Activated CD4-positive, CD25-positive, alpha-beta regulatory T cell treated with anti-CD3 and anti-CD28 coated beads, Interleukin-2, amount 50 U/mL, for 24 hours (primary cell): ENCODE measurements around the gene SMPD1.

Experiments
- ATAC-seq, 2 donors: fragments of 150-1000 bp; cut with Tn5 transposase; one replicate each; pipeline ENCODE4 v1.10.0; 2021; ENCODE audit warnings: mild to moderate bottlenecking in 1 of 2, moderate library complexity in 1 of 2

SMPD1 gene

GRCh38 chr11:6415797-6416196, 25.5 kb downstream of the SMPD1 start:
- ATAC-seq = no peak

- no peak for ATAC-seq
Measured at GRCh38 chr11:6417907-6418556, 27.8 kb downstream of the SMPD1 start.

GRCh38 chr11:6418557-6419008, 28.3 kb downstream of the SMPD1 start:
- ATAC-seq = no peak

- ATAC-seq = peak; percentile 62 to 66
Measured at GRCh38 chr11:6419009-6419631, 28.8 kb downstream of the SMPD1 start, which contains the start of gene APBB1. Gene APBB1, minus strand, starts transcription at chr11:6419094. Its CDS starts 7,747 bp downstream, at chr11:6411347.

GRCh38 chr11:6420677-6421076, 30.4 kb downstream of the SMPD1 start:
- no peak for ATAC-seq

- ATAC-seq = no peak
Measured at GRCh38 chr11:6427516-6427915, 37.2 kb downstream of the SMPD1 start.

GRCh38 chr11:6431861-6432260, 41.6 kb downstream of the SMPD1 start:
- ATAC-seq = no peak

- ATAC-seq = no peak
Measured at GRCh38 chr11:6433998-6434660, 43.9 kb downstream of the SMPD1 start.

GRCh38 chr11:6437423-6437822, 47.1 kb downstream of the SMPD1 start:
- no peak for ATAC-seq

- no peak for ATAC-seq
Measured at GRCh38 chr11:6437993-6438392, 47.7 kb downstream of the SMPD1 start.

GRCh38 chr11:6438979-6439571, 48.8 kb downstream of the SMPD1 start:
- peak; percentile 44 to 46 for ATAC-seq

- ATAC-seq = no peak
Measured at GRCh38 chr11:6440906-6441358, 50.7 kb downstream of the SMPD1 start, which contains the start of gene HPX. Gene HPX, minus strand, starts transcription at chr11:6440987. Its CDS starts 24 bp downstream, at chr11:6440963.

GRCh38 chr11:6442441-6442840, 52.2 kb downstream of the SMPD1 start:
- ATAC-seq = no peak

- ATAC-seq = peak; percentile 53 to 71
Measured at GRCh38 chr11:6443269-6444003, 53.2 kb downstream of the SMPD1 start.
